GM12878 (cell line): ENCODE results near the gene COQ7. TPM values are rescaled to one million over a fixed set of nuclear protein-coding genes. Genes with fewer than 3 reads are reported as not detected.

Experiments
- ATAC-seq: fragments of 200-7000 bp; cut with Tn5 transposase; 3 replicates; pipeline ENCODE4 v1.9.1; 2020; ENCODE audit warnings: mild to moderate bottlenecking, moderate library complexity
- BruUV-seq: library from RNA; stranded (reverse); fragments of 400-500 nt; replicated peaks from 2 replicates; lab custom pipeline; 2021; lab: Mats Ljungman, UMichigan
- CTCF ChIA-PET: fragments of 300-600 bp; sonication (Branson Sonifier 250); formaldehyde crosslinking; extraction: SDS; loops from one replicate; lab custom pipeline; 2021; ENCODE audit warnings: inconsistent platforms; lab: Yijun Ruan, JAX
- POLR2A ChIA-PET: fragments of 350-600 bp; formaldehyde crosslinking; extraction: SDS; loops from one replicate; lab custom pipeline; 2021; ENCODE audit warnings: inconsistent platforms; lab: Charles Lee
- RAD21 ChIA-PET: fragments of 300-600 bp; sonication (Branson Sonifier 250); formaldehyde crosslinking; loops from one replicate; lab custom pipeline; 2023; ENCODE audit warnings: antibody characterized with exemption; ENCODE audit not compliant: unreplicated experiment; lab: Charles Lee
- SMC1A ChIA-PET: fragments of 300-600 bp; sonication (Branson Sonifier 250); formaldehyde crosslinking; loops from one replicate; lab custom pipeline; 2023; ENCODE audit not compliant: unreplicated experiment, uncharacterized antibody; lab: Charles Lee
- DNase-seq: peaks from one replicate; pipeline ENCODE4 v3.0.0-alpha.2; 2011; ENCODE audit warnings: low read depth, low spot score
- FAIRE-seq: peaks from 3 replicates; lab custom pipeline; 2011; peaks lifted over from hg19 to GRCh38; lab: Jason Lieb, UNC
- H2AFZ ChIP-seq: 2 replicates; pipeline ENCODE4 v1.6.0; 2011; ENCODE audit warnings: low read depth, low read length, control low read depth; ENCODE audit not compliant: control insufficient read depth
- H3K27ac ChIP-seq: 2 replicates; pipeline ENCODE4 v1.5.1; 2011; ENCODE audit warnings: control low read depth; ENCODE audit not compliant: control insufficient read depth, insufficient read depth
- H3K27me3 ChIP-seq, 2 experiments: replicated peaks in 1 of 2; 2 replicates each; pipeline versions ENCODE4 v1.6.0 to v1.6.1; 2011; ENCODE audit warnings: low read length in 1 of 2; ENCODE audit not compliant: control insufficient read depth in 2 of 2, insufficient read depth in 2 of 2
- H3K36me3 ChIP-seq, 2 experiments: 2 replicates each; pipeline ENCODE4 v1.5.1; 2011; ENCODE audit warnings: low read length in 1 of 2; ENCODE audit not compliant: control insufficient read depth in 2 of 2, insufficient read depth in 2 of 2
- H3K4me1 ChIP-seq: 2 replicates; pipeline ENCODE4 v1.6.1; 2011; ENCODE audit warnings: mild to moderate bottlenecking, low read length, moderate library complexity, mixed read lengths; ENCODE audit not compliant: control insufficient read depth, insufficient read depth
- H3K4me2 ChIP-seq: 2 replicates; pipeline ENCODE4 v1.6.0; 2011; ENCODE audit warnings: control low read depth; ENCODE audit not compliant: control insufficient read depth, insufficient read depth
- H3K4me3 ChIP-seq: fragments of 200-600 bp; sonication (generic); 2 replicates; pipeline ENCODE4 v1.5.1; 2016
- H3K79me2 ChIP-seq: 2 replicates; pipeline ENCODE4 v1.6.0; 2011; ENCODE audit warnings: low read length; ENCODE audit not compliant: control insufficient read depth, insufficient read depth
- H3K9ac ChIP-seq: 2 replicates; pipeline ENCODE4 v1.8.0; 2011; ENCODE audit warnings: low read length, control low read depth, mixed read lengths; ENCODE audit not compliant: control insufficient read depth, insufficient read depth
- H3K9me3 ChIP-seq: replicated peaks from 3 replicates; pipeline ENCODE4 v1.5.1; 2011; ENCODE audit warnings: mild to moderate bottlenecking, low read length; ENCODE audit not compliant: control insufficient read depth, insufficient read depth
- H4K20me1 ChIP-seq: 2 replicates; pipeline ENCODE4 v1.6.0; 2011; ENCODE audit not compliant: control insufficient read depth, insufficient read depth
- IRF3 ChIP-seq: fragments of 450-650 bp; IDR thresholded peaks from 2 replicates; pipeline ENCODE4 v1.6.1; 2014; ENCODE audit warnings: mild to moderate bottlenecking
- MLLT1 ChIP-seq: fragments of 450-650 bp; IDR thresholded peaks from 2 replicates; pipeline ENCODE4 v1.6.1; 2016; ENCODE audit warnings: mild to moderate bottlenecking
- MTA2 ChIP-seq: fragments of 450-650 bp; IDR thresholded peaks from 2 replicates; pipeline ENCODE4 v1.6.1; 2016; ENCODE audit warnings: low read depth, mild to moderate bottlenecking, moderate library complexity
- NKRF ChIP-seq: fragments of 450-650 bp; conservative IDR thresholded peaks from 2 replicates; pipeline ENCODE4 v1.6.1; 2017; ENCODE audit warnings: mild to moderate bottlenecking, moderate library complexity
- RAD21 ChIP-seq: IDR thresholded peaks from 2 replicates; pipeline ENCODE4 v1.6.1; 2011; ENCODE audit warnings: mild to moderate bottlenecking, low read depth, low read length, moderate library complexity; ENCODE audit not compliant: insufficient read depth
- REST ChIP-seq: IDR thresholded peaks from 2 replicates; pipeline ENCODE4 v1.6.1; 2012; ENCODE audit warnings: mild to moderate bottlenecking, low read depth, low read length
- SPI1 ChIP-seq: IDR thresholded peaks from 2 replicates; pipeline ENCODE4 v1.6.1; 2011; ENCODE audit warnings: low read depth, mild to moderate bottlenecking, low read length, moderate library complexity, borderline replicate concordance; ENCODE audit not compliant: insufficient read depth
- SUZ12 ChIP-seq: fragments of 200-600 bp; sonication (generic); IDR thresholded peaks from one replicate; pipeline ENCODE4 v1.6.1; 2018; ENCODE audit warnings: antibody characterized with exemption, mild to moderate bottlenecking; ENCODE audit not compliant: unreplicated experiment
- USF2 ChIP-seq: IDR thresholded peaks from 2 replicates; pipeline ENCODE4 v1.6.1; 2011; ENCODE audit warnings: low read depth, low read length, improper control_type of control experiment, borderline replicate concordance
- ZNF217 ChIP-seq: fragments of 450-650 bp; IDR thresholded peaks from 2 replicates; pipeline ENCODE4 v1.6.1; 2017; ENCODE audit warnings: antibody characterized with exemption, mild to moderate bottlenecking
- ZNF274 ChIP-seq: IDR thresholded peaks from one replicate; pipeline ENCODE4 v1.8.0; 2011; ENCODE audit not compliant: insufficient read length, insufficient read depth
- ZSCAN29 ChIP-seq: fragments of 450-650 bp; IDR thresholded peaks from 2 replicates; pipeline ENCODE4 v1.6.1; 2017; ENCODE audit warnings: mild to moderate bottlenecking, moderate library complexity
- ZZZ3 ChIP-seq: IDR thresholded peaks from 2 replicates; pipeline ENCODE4 v1.6.1; 2011; ENCODE audit warnings: low read depth; ENCODE audit not compliant: control insufficient read depth, insufficient read length
- WGBS: methylation state at CpG from one replicate; pipeline ENCODE4 v1.1.6; 2016; ENCODE audit warnings: low lambda C conversion rate; ENCODE audit not compliant: insufficient replicate concordance, insufficient coverage; ENCODE audit errors: missing lambda C conversion rate; 5-methylcytosine and 5-hydroxymethylcytosine counted together
- in situ Hi-C: fragments of 300-500 bp; cut with MboI; formaldehyde crosslinking; loops from 9 replicates; pipeline ENCODE4 v1.14.3; 2018; ENCODE audit warnings: mixed read lengths
- intact Hi-C: fragments of 100-400 bp; cut with micrococcal nuclease; formaldehyde crosslinking; loops from one replicate; pipeline ENCODE4 v1.14.2; 2022; ENCODE audit not compliant: unreplicated experiment
- polyA plus RNA-seq, 11 experiments: library from polyadenylated mRNA; depleted of rRNA in 4 of 11; unstranded in 6 of 11; stranded (reverse) in 5 of 11; fragments of >200 nt; fragmentation: Nextera tagmentation in 4 of 11; fragmentation: Illumina TruSeq in 1 of 11; extraction: Ambion mirVana in 4 of 11; extraction: Trizol in 1 of 11; gene quantifications; 1 replicate in 1 of 11; 2 replicates in 10 of 11; pipeline versions ENCODE4 v1.2.1 to v1.2.3, GENCODE V29; 2011 to 2016; ENCODE audit warnings: inconsistent platforms in 2 of 11, missing spikeins in 2 of 11, low read depth in 1 of 11
- total RNA-seq, 4 experiments: library from RNA; depleted of rRNA in 3 of 4; stranded (reverse); fragments of >200 nt in 3 of 4; fragmentation: Illumina TruSeq in 1 of 4; extraction: Trizol in 1 of 4; gene quantifications; 2 replicates each; pipeline versions ENCODE4 v1.2.1 to v1.2.3, GENCODE V29; 2013 to 2021

Gene COQ7
- total and polyA plus RNA-seq, 10 of the 15 experiments (the other 5 are each of a cell fraction or from before 2014, with no cell fraction given) = 3.2 to 21.9 (median 13.0) TPM

GRCh38 chr16:19066988-19067348 is 446 bp upstream of the COQ7 start:
- 53% methylated on average over 9 of the region's 9 CpGs for WGBS
- SMC1A ChIA-PET = no interaction called here
- ATAC-seq (no peak), FAIRE-seq (no peak), DNase-seq (no peak)
- CTCF ChIA-PET = interaction anchor here (1.0 to 1.3 kb wide), 3 partner anchors 9 to 113 kb away, joined by 4 to 5 read pairs (median 4); no protein-coding TSS in a partner anchor
- Histone ChIP-seq H3K4me1 (no peaks in the 10 kb centered on the region; the same call in 1 of the 2 replicates), H3K9ac (no peak overlapping the region), H3K9me3 (no peaks in the 10 kb centered on the region), H3K36me3 (no peaks in the 10 kb centered on the region), H3K27me3 (no peaks in the 10 kb centered on the region), H4K20me1 (no peaks in the 10 kb centered on the region), H2AFZ (peak overlapping the region; percentile 74), H3K4me3 (peak overlapping the region; percentile 95; the same call in 1 of the 2 replicates), H3K27ac (0 out of 2 replicates have a peak overlapping the region, but pooled peaks have one; percentile 7), H3K4me2 (peak overlapping the region; percentile 45; the same call in 1 of the 2 replicates), H3K79me2 (no peaks in the 10 kb centered on the region; the same call in 1 of the 2 replicates)
- RAD21 ChIA-PET = interaction anchor here (1.0 kb wide), 1 partner anchor 266 kb away, joined by 6 read pairs; the partner anchor contains the start of gene ARL6IP1
- POLR2A ChIA-PET = interaction anchor here (0.6 to 1.9 kb wide), 6 partner anchors 9 to 266 kb away, joined by 3 to 9 read pairs (median 3); no protein-coding TSS in a partner anchor
- in situ Hi-C loops (no loop called here), intact Hi-C loops (loop anchor here (5.0 kb wide), 2 partner anchors 275 to 455 kb away; partner anchors contain the start of genes CCP110, GDE1 and RPS15A)
- TSS peak; percentile 66 for BruUV-seq
- no peak for TF ChIP-seq ZNF274
- TF ChIP-seq NKRF = peak; percentile 53
- no peak for TF ChIP-seq IRF3
- TF ChIP-seq ZSCAN29 = no peak
- TF ChIP-seq USF2 = no peak
- 0 out of 2 replicates have a peak, but pooled peaks have one; percentile 15 for TF ChIP-seq ZNF217
- TF ChIP-seq MLLT1 = peak; percentile 99
- TF ChIP-seq SPI1 = no peak
- TF ChIP-seq SUZ12 = no peak
- no peak for TF ChIP-seq RAD21
- TF ChIP-seq MTA2 = no peak
- no peak for TF ChIP-seq REST
- no peak for TF ChIP-seq ZZZ3
